Mesothelial cell of epicardium (in vitro differentiated cells): Measurements from ENCODE around the gene CHL1. TPM values are rescaled to one million over a fixed set of nuclear protein-coding genes. Genes with fewer than 3 reads are reported as not detected.

ENCODE experiments used
- DNase-seq, 2 experiments: peaks; one replicate each; pipeline ENCODE4 v3.0.0; 2021; ENCODE audit warnings: low spot score in 2 of 2; ENCODE audit not compliant: unreplicated experiment in 2 of 2
- H3K27ac Mint-ChIP-seq: 2 replicates; pipeline ENCODE4 v1.8.0; 2021; ENCODE audit warnings: mixed read lengths
- H3K27me3 Mint-ChIP-seq: 2 replicates; pipeline ENCODE4 v1.8.0; 2021; ENCODE audit warnings: low read depth, mixed read lengths
- H3K36me3 Mint-ChIP-seq: 2 replicates; pipeline ENCODE4 v1.8.0; 2021; ENCODE audit warnings: mixed read lengths
- H3K4me1 Mint-ChIP-seq: 2 replicates; pipeline ENCODE4 v1.8.0; 2021; ENCODE audit warnings: mixed read lengths
- H3K4me3 Mint-ChIP-seq: 2 replicates; pipeline ENCODE4 v1.8.0; 2021; ENCODE audit warnings: mild to moderate bottlenecking, moderate library complexity, mixed read lengths
- H3K9me3 Mint-ChIP-seq: 2 replicates; pipeline ENCODE4 v1.8.0; 2021; ENCODE audit warnings: mixed read lengths
- total RNA-seq: library from RNA; stranded (reverse); gene quantifications from 3 replicates; pipeline ENCODE4 v1.2.1, GENCODE V29; 2021
- TF ChIP-seq, protein P1 (sequence below): fragments of 200-600 bp; sonication (generic); IDR thresholded peaks from one replicate; pipeline ENCODE4 v1.5.0; 2021; ENCODE audit warnings: antibody characterized with exemption; ENCODE audit not compliant: unreplicated experiment

Gene CHL1
- total RNA-seq, 1 donor from 2014 or later: not detected

DNA sequence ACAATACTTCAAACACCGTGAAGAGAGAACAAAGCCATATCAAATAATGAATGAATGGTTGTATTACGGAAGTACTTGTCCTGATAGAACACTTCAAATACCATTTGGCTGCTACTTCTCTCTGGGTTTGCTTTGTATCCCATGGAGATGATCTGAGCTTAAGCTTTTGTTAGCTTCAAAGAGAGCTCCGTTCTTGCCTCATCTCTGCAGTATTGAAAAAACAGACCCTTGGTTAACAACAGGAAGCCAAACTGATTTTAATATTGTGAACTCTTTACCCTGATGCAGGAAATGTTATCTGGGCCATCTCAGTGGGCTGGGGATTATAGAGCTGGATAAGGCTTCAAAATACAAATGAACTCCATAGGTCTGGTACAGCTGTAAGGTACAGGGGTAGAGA lies 101.0 kb downstream of the CHL1 start:
- peaks cover 2% of the 10 kb centered on the region for H3K4me1 Mint-ChIP-seq
- peaks cover 17% of the 10 kb centered on the region for H3K27me3 Mint-ChIP-seq
- H3K27ac Mint-ChIP-seq: no peak overlapping the region
- no peaks in the 10 kb centered on the region for H3K36me3 Mint-ChIP-seq
- no peak for DNase-seq
- TF ChIP-seq, protein P1, sequence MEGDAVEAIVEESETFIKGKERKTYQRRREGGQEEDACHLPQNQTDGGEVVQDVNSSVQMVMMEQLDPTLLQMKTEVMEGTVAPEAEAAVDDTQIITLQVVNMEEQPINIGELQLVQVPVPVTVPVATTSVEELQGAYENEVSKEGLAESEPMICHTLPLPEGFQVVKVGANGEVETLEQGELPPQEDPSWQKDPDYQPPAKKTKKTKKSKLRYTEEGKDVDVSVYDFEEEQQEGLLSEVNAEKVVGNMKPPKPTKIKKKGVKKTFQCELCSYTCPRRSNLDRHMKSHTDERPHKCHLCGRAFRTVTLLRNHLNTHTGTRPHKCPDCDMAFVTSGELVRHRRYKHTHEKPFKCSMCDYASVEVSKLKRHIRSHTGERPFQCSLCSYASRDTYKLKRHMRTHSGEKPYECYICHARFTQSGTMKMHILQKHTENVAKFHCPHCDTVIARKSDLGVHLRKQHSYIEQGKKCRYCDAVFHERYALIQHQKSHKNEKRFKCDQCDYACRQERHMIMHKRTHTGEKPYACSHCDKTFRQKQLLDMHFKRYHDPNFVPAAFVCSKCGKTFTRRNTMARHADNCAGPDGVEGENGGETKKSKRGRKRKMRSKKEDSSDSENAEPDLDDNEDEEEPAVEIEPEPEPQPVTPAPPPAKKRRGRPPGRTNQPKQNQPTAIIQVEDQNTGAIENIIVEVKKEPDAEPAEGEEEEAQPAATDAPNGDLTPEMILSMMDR: no peak
- H3K4me3 Mint-ChIP-seq: no peak overlapping the region
- H3K9me3 Mint-ChIP-seq: no peaks in the 10 kb centered on the region

DNA sequence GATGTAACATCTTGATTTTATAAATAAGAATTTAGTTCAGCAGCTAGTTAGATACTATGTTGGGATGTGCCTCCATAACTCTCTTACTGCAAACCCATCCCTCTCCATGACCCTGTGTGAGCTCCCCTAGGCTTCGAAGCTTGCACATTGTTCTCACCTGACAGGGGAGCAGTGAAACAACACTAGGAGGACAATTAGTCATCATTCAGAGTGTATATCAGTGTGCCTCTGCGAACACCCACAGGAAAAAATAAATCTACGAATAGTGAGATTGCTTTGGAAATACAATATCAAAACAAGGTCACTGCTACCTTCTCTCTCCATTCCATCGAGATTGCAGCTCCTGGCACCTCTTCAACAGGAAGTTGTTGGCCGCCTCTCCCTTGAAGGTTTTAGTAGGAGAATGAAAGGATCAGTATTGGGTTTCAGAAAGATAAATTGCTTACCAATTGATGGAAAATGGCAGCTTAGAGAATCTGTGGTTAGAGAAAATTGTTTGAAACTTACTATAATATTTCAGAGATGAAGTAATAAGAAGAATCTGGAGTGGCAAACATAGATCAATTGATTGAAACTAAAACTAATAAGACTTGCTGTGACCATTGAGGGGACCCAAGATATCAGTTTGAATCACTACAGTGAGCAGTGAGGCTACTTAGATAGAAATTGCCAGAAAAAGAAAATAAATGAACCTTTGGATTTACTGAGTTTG lies 103.2 kb downstream of the CHL1 start:
- H3K4me3 Mint-ChIP-seq: no peak overlapping the region
- H3K27me3 Mint-ChIP-seq: peaks cover 30% of the 10 kb centered on the region
- H3K9me3 Mint-ChIP-seq: peaks cover 5% of the 10 kb centered on the region
- H3K27ac Mint-ChIP-seq: no peak overlapping the region
- peaks cover 2% of the 10 kb centered on the region for H3K4me1 Mint-ChIP-seq
- no peak for DNase-seq
- TF ChIP-seq, protein P1: no peak
- no peaks in the 10 kb centered on the region for H3K36me3 Mint-ChIP-seq

DNA sequence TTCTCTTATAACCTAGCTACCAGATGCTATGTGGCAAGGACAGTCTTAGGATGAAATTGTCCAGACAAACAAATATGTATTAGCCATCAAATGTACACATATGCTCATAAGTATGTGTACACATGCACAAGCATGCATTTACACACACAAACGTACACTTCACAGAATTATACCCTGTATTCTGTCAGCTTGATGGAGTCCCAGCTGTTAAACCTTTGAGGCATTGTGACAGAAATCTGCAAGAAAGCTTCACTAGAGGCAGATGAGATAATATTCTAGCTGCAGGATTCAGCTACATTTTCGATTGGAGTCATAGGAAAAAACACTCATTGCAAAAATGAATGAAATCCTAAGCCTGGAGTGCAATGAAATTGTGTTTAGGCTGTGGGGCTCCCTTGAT lies 110.6 kb downstream of the CHL1 start:
- H3K27ac Mint-ChIP-seq: no peak overlapping the region
- TF ChIP-seq, protein P1: no peak
- H3K36me3 Mint-ChIP-seq: no peaks in the 10 kb centered on the region
- DNase-seq: no peak
- H3K4me3 Mint-ChIP-seq: no peak overlapping the region
- no peaks in the 10 kb centered on the region for H3K4me1 Mint-ChIP-seq
- H3K9me3 Mint-ChIP-seq: peaks cover 5% of the 10 kb centered on the region
- peaks cover 37% of the 10 kb centered on the region for H3K27me3 Mint-ChIP-seq

DNA sequence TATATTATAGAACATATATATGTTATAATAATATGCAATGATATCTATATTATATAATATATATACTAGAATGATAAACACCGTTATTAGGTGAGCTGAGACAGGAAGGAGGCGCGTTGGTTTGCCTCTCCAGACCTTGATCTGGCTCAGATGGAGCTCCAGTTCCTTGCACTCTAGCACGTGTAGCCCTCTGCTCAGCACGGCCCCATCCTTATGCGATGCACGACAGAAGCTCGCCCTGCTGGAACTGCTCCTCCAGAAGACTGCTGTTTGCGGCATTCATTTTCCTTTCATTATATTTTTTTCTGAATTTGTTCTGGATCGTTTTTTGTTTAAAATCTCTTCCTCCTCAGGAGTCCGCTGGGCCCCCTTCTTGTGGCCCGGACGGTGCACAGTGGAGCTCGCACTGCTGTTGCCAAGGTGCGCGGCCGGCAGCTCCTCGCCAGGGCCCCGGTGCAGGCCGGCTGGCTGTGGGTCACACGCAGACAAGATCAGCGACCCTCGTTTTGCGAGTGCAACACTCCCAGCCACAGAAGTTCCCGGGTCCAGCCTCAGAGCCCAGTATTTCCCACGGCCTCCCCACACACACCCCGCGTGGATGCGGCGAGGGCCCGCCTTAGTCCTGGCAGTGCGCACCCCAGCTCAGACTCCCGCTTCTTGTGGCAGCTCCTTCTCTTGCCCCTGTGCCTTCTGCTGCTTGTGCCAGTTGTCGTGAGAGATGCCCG lies 112.2 kb downstream of the CHL1 start:
- no peak overlapping the region for H3K27ac Mint-ChIP-seq
- H3K36me3 Mint-ChIP-seq: no peaks in the 10 kb centered on the region
- no peak for DNase-seq
- no peaks in the 10 kb centered on the region for H3K4me1 Mint-ChIP-seq
- H3K4me3 Mint-ChIP-seq: no peak overlapping the region
- H3K9me3 Mint-ChIP-seq: no peaks in the 10 kb centered on the region
- TF ChIP-seq, protein P1: no peak
- peaks cover 38% of the 10 kb centered on the region for H3K27me3 Mint-ChIP-seq

DNA sequence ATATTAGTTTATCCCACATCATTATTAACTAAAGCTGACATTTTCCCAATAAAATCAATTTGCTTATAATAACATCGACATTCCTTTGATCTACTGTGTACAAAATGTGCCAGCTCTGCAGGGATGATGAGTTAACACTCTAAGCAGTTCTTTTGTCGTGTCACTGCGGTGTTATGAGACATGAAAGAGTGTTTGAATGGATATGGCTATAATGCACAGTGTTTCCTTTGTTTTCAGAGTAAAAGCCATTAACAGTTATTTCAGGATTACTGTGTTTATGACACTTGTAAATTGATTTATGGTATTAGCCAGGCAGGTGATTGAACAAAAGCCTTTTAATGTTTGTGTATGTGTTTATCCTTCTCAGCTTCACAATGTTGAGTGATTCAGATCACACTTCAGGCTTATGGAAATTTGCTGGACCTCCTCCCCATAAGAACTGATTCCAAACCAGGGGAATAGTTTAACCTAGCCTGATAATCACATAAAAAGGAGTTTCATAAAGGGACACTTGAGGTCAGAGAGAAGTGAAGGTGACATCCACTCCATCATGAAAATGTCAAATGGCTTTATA lies 115.7 kb downstream of the CHL1 start:
- Mint-ChIP-seq H3K4me3 (no peak overlapping the region), H3K9me3 (no peaks in the 10 kb centered on the region), H3K27me3 (peaks cover 21% of the 10 kb centered on the region), H3K27ac (no peak overlapping the region), H3K36me3 (no peaks in the 10 kb centered on the region), H3K4me1 (no peaks in the 10 kb centered on the region)
- TF ChIP-seq, protein P1: no peak
- DNase-seq: no peak
